Activated T-helper 1 cell treated with anti-CD3 and anti-CD28 coated beads, Interleukin-12 subunit alpha, Interleukin-12 subunit beta, Interleukin-2, Interleukin-4 antibody, amounts not matched to agents 30 ng/mL and 10 ng/mL and 1 ng/mL, durations not matched to agents 14 hours and 24 hours and 36 hours (primary cell): Measurements from ENCODE around the gene SYNRG. TPM values are rescaled to one million over a fixed set of nuclear protein-coding genes. Genes with fewer than 3 reads are reported as not detected.

ENCODE experiments used
- total RNA-seq: library from RNA; stranded (reverse); gene quantifications from 2 replicates; pipeline ENCODE4 v1.2.3, GENCODE V29; 2022

SYNRG gene
- total RNA-seq, 1 donor from 2014 or later: 51.4 TPM

Other genes starting within 250 kb of the SYNRG start
- not detected in 2 replicates for gene C17orf78, start 233.4 kb downstream of the SYNRG start, total RNA-seq
- 110 and 122 TPM in 2 replicates for gene ACACA, start 202.6 kb downstream of the SYNRG start, total RNA-seq
- gene TADA2A, start 202.5 kb downstream of the SYNRG start, total RNA-seq: 39.7 and 41.9 TPM in 2 replicates
- 21.4 and 22.3 TPM in 2 replicates for gene DUSP14, start 119.5 kb downstream of the SYNRG start, total RNA-seq
- gene DDX52, start 34.0 kb upstream of the SYNRG start, total RNA-seq: 48.7 and 55.0 TPM in 2 replicates
- gene HNF1B, start 135.6 kb upstream of the SYNRG start, total RNA-seq: 3.2 and 3.6 TPM in 2 replicates